GM12892 (cell line): ENCODE measurements around the gene SETD3.

ENCODE experiments used
- POLR2A ChIP-seq: IDR thresholded peaks from 2 replicates; pipeline ENCODE4 v1.6.1; 2011; ENCODE audit warnings: low read depth, low read length, control low read depth
- POLR2AphosphoS5 ChIP-seq: IDR thresholded peaks from 2 replicates; pipeline ENCODE4 v1.6.1; 2011; ENCODE audit warnings: low read depth, low read length, control low read depth

DNA sequence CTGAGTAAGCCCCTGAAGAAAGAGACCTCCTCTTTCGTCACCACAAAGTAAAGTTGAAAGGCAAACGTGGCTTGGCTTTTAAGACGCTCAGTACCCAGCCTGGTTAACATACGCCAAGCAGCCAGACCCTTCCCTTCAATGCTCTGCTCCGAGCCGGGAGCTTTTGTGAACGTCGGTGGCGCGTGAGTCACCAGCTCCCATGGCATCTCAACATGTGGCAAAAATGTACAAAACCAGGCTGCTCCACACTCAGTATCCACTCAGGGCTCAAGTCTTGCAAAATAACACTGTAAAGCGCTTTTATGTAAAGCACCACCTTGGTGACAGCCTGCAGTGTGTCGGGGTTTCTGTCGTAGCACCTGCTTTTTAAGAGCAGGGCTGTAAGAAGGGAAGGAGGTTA is 89.0 kb downstream of the SETD3 start:
- TF ChIP-seq POLR2A (no peak), POLR2AphosphoS5 (no peak)
